Nucleus accumbens (tissue), 56 donors: ENCODE measurements around the gene CCR8.

Source experiments
- DNase-seq, 56 donors: peaks; one replicate each; lab custom pipeline; 2025; lab: John Stamatoyannopoulos, UW

CCR8 gene, protein sequence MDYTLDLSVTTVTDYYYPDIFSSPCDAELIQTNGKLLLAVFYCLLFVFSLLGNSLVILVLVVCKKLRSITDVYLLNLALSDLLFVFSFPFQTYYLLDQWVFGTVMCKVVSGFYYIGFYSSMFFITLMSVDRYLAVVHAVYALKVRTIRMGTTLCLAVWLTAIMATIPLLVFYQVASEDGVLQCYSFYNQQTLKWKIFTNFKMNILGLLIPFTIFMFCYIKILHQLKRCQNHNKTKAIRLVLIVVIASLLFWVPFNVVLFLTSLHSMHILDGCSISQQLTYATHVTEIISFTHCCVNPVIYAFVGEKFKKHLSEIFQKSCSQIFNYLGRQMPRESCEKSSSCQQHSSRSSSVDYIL

DNA sequence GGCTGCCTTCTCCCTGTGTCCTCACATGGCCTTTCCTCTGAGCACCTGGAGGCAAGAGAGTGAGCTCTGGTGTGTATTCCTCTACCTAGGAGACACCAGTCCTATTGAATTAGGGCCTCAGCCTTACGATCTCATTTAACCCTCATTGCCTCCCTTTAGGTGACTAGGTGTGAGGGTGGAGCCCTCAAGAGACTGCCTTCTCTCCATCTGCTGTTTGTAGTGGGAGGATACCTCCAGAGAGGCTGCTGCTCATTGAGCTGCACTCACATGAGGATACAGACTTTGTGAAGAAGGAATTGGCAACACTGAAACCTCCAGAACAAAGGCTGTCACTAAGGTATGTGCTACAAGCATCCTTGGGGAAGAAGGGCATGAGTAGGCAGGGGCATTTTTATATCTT, at the start of gene CCR8:
CCR8 (plus strand) TSS at position 217 of the 400 bp plus-strand sequence. CDS start 2,623 bp downstream, outside the sequence.
- no peak for DNase-seq

DNA sequence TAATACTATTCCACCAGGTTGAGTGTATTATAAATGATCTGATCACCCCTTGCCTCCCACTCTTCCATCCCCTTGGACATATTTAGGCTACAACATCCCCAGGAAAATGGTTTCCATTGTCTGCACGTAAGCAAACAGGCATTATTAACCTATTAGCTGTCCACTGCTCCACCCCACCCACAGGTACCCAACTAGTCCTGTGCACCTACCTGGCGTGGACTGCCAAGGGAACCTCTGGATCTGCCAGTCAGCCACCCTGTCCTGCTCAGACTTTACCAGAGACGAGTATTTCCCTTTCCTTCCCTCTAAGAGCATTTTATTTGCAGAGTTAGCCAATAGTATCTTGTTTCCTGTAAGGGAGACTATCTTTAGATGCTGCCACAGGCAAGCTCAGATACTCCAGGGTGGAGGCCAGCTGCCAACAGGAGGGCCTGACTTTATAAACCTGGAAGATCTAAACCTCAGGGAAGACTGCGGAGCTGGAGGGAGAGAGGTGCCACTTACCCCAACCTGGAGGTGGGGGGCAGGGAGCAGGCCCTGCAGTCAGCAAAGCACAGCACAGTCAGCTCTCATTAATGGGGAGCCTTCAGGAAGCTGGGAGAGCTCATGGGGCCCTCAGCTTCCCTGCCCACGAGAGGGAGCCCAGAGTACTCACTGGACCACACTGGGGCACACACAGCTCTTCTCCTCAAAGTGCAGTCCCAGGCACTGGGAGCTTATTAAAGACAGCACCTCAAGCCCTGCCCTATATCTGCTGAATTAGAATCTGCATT, 49.6 kb upstream of the CCR8 start, which contains the start of gene CX3CR1:
CX3CR1 (minus strand) TSS at position 292 of the 773 bp plus-strand sequence. CDS start 13,527 bp downstream, outside the sequence.
- peak in 1 of 56 donors; percentile 16 for DNase-seq

DNA sequence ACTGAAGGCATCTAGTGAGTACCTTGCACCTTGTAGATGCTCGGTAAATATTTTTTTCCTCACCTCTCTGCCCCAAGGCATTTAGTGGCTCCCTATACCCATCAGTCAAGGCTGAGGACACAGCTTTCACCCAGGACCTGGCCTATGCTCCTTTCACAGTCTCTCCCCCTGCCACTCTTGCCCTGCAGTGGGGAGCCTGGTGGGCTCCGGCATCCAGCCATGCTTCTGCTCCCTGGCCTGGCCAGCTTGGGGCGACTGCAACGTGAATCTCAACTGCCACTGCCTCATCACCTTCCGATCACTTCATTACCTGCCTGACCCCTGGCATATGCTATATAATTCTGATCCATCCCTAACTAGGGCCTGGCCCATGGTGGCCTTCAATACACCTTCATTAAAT, 48.9 kb upstream of the CCR8 start:
- DNase-seq = no peak

DNA sequence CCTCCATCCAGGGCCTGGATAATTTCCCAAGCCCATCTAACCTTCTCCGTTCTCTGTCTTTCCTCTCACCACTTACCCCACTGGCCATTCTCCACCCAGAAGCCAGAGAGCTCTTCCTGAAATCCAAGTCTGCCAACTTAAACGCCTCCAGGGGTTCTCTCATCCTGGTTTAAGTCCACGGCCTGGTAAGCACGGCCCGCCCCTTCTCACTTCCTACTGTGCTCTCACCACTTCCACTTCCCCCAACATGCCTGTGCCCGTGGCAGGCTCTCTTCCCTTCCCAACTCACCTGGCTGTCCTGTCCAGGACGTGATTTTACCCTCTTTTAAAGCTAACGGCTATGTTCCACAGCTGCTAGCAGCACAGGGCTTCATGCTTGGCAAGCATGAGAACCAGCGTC, 48.0 kb upstream of the CCR8 start:
- peak in 1 of 56 donors; percentile 10 for DNase-seq

DNA sequence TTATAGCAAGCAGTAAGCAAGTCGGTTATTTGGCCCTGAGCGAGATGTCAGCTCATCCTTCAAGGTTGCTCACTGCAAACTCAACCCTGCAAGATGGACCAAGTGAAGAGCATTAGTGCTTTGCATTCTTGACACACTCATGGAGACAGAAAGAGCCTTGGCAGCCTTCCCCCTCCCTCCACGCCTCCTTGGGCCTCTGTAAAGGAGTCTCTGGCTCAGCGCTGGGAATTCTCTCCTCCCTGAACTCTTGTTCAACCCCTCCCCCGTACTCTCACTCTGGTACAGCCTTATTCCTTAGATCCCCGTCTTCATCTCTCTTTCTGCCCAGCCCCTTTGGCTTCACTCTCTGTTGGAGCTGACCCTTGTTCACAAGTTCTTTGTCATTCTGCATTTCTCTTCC, 47.5 kb upstream of the CCR8 start:
- peak in 9 of 56 donors; percentile 9 to 44 (median 21) for DNase-seq

DNA sequence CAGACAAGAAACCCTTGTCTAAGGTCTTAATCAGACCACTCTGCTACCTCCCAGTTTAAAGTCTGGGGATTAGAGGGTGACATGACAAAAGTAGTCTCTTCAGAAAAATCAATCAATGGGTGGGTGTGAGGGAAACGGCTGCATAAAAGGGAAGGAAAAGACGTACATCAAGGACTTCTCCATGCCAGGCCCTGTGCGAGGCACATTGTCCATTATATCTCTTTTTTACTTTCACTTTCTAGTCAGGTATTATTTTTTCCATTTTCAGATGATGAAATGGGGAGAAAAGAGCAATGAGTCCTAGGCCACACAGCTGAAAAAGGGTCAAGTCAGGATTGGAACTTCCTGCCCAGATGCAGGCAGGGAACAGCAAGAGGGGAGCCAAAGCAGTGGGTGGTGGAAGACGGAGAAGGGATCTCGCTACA, 45.0 kb upstream of the CCR8 start:
- DNase-seq = no peak

DNA sequence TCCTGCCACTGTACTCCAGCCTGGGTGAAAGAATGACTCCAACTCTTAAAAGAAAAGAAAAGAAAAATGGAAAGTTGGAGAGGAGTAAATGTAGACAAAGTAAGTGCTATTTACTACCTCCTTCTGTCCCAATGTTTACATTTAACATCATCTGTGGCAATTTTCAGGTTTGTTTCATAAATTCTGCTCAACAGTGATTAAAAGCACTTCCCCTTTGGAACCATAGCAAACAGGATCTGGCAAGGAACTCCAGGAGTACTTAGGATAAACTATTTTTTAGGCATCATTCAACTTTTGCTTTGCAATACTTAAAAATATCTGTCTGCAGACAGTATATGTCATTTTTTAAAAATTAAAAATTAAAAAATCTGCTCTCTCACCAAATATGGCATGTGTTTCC, 44.2 kb upstream of the CCR8 start:
- no peak for DNase-seq

DNA sequence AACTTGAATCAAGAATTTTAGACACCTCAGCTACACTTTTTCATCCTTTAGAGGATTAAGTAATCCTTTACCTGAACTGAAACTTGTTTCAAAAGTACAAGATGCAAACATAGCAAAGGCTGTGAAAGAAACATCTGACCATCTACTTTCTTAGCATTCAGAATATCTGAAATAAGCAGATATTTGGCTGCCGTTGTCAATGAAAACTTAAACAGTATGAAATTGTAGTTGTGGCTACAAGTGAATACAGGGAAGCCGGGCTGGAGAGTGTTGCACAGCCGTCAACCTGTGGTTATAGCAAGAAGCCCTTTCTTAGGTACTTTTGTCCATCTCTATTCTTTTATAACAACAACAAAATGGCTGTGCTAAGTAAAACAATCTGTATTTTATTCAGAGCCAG, 42.7 kb upstream of the CCR8 start:
- DNase-seq = no peak

DNA sequence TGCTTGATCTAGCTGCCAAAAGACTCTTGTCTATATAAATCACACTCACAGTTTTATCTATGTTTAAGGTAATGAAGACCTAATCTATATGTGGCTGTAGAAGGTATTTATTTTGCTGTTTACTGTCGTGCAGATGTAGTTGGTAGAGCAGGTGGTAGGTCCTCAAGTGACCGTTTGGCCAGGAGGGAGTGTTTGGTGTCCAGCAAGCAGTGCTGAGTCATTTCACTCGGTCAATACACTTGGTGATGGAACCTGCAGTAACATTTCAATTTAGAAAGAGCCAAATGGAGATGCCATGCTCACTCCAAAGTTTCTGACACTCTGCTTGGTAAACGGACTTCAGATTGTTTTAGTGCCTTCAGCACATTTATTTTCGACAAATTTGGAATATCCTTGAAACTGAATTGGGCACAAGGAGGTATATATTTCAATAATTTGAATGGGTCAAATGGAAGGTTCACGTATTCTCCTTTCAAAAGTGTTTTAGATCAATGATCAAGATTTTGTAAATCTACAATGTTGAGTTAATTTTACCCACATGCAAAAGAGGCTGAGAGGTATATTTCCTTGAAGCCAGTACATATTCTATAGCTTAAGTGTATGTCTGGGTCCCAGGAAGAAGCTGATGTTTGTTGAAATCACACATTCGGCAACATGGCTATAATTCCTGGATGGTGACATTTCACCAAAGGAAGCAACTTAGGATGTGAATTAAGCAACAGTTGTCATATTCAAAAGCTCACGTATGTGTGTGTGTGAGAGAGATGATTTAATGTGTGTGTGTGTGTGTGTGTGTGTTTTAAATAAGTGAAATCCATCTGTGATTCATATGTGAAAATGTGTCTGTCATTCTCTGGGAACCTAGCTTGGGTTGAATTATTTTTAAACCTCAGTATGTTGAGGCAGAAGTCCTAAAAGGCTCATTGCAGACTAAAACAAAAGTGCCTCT, 42.0 kb upstream of the CCR8 start:
- no peak for DNase-seq

DNA sequence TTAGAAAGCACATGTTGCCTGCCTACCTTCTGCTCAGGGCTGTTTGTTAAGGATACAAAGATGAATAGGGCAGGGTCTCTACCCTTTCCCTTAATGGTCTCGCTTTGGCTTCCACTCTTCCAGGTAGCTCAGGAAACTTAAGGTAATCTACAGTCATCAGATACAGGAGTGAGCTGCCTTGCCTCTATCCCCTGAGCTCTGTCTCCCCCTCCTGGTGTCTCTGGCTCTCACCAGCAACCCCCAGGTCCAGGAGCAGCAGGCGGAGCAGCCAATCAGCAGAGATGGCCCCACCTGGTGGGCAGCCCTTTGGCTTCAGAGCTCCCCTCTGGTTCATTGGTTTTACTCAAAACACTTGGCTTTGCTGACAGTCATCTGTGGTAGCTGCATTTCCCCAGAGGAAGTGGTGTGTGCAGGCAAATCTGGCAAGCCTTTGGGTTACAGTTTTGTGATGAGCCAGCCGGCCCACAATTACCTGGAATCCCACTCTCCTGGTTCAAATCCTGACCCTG, 41.2 kb upstream of the CCR8 start:
- DNase-seq = peak in 53 of 56 donors; percentile 8 to 88 (median 61)

DNA sequence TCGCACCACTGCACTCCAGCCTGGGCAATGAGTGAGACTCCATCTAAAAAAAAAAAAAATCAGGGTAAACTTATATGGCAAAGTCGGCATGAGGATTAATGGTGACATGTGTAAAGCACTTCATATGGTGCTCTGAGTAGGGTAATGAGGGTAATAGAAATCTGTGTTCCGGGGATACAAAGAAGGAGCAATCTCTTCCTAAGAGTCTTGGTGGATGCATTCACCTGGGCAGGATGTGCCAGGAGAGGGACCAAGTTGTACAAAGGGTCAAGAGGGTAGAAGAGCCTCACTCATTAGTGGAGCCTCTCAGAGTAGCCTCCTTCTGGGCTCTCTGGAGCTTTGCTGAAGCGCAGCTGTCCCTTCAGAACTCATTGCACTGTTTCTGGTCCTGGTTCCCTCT, 40.4 kb upstream of the CCR8 start:
- DNase-seq = no peak

DNA sequence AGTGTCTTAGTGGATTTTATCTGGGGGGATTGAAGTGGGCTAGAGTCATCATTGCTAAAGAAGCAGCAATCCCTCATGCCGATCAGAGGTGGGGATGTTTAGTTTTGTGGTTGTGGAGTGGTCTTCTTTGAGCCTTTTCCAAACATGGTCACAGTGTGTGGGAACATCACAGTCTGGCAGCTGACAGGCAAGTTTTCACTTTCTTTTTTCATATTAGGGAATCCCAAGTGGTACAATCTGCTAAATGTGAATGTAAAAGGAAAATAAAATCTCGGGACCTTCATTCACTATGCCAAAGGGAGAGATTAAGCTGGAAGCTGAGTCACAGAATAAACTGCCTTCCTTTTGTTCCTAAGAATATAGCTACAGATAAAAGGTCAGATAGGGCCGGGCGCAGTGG, 39.3 kb upstream of the CCR8 start:
- no peak for DNase-seq

DNA sequence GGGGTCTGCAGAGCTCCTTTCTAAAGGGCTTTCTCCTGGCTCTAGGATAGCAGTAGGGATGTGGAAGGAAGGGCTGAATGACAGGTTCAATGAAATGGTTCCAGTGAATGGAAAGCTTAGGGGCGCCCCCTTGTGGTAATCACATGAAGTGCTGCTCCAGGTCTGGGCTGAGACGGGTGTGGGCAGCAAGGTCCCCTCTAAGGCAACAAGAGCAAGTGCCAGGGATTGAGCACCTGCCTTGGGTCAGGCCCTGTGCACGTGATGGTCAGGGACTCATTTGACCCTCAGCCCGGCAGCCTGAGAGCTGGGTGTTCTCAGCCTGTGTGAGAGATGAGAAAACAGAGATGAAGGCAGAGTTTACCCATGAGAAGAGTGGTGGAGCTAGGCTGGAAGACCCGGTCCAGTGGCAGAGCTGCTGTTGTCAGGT, 37.6 kb upstream of the CCR8 start:
- DNase-seq = peak in 42 of 56 donors; percentile 5 to 82 (median 34)

DNA sequence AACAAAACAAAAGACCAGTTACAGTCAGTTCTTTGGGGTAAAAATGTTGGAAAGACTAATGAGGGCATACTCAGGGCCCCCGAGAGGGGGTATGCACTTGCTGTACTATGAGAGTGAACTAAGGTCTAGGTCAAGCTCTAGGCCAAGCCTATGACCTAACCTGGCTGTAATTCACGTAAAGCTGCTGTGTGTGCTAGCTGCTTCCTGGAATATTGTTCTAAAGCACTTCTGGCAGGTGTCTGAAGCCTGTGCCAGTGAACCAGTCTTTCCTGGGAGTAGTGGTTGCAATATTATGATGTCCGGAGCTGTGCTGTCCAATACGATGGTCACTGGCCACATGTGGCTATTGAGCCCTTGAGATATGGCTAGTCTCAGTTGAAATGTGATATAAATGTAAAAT, 36.5 kb upstream of the CCR8 start:
- DNase-seq = no peak

DNA sequence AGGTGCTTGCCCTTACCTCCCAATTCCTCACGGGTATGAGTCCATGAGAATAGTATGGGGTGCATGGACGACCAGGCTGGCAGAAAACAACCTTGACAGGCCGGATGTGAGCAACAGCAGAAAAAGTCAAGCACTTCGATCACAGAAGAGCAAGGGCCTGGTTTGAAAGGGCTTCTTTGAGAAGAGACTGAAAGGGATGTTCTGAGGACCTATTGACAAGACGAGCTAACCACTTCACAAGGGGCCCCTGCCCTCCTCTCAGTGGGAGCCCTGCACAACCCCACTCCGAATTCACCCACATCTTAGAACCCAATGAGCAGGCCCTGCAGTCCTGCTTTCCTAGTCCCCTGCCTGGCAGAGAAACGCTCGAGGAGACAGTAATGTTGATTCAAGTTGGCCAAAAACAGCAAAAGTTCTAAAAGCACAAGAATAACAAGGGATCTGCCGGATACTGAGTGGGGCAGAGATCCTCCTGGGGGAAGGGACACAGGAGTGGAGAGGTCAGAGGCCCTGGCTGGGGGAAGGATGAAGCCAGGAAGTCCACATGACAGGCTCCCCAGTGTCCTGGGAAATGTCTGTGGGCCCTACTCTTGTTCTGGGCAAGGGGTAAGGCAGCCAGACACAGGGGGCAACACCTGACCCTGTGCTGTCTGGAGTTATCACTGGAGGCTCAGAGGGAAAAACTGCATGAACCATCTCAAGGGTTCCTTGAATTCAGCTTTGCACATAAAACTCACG, 34.9 kb upstream of the CCR8 start:
- DNase-seq = no peak

DNA sequence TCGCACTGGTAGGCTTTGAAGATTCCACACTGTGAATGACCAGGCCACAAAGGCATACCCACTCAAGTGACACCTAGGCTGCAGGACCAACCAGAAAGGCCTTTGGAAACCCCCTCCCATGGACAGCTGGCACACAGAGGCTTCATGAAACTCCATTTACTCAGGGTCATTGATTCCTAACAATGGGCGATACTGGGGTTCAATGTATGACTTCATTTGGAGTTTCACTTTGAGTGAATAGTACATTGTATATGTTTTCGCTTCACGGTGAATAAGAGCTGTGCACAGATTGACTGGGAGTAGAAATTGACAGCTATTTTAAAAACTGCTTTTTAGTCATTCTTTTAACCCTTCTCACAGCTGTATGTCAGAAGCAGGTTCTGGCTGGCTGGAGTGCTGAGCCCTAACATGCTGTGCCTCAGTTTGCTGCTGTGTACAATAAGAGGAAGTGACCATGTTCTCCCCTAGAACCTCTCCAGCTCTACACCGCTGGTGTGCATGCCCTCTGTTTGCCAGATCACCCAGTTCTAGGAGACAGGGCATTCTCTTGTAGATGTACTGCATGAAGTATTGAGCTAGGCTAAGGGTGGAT, 34.2 kb upstream of the CCR8 start:
- DNase-seq = no peak

DNA sequence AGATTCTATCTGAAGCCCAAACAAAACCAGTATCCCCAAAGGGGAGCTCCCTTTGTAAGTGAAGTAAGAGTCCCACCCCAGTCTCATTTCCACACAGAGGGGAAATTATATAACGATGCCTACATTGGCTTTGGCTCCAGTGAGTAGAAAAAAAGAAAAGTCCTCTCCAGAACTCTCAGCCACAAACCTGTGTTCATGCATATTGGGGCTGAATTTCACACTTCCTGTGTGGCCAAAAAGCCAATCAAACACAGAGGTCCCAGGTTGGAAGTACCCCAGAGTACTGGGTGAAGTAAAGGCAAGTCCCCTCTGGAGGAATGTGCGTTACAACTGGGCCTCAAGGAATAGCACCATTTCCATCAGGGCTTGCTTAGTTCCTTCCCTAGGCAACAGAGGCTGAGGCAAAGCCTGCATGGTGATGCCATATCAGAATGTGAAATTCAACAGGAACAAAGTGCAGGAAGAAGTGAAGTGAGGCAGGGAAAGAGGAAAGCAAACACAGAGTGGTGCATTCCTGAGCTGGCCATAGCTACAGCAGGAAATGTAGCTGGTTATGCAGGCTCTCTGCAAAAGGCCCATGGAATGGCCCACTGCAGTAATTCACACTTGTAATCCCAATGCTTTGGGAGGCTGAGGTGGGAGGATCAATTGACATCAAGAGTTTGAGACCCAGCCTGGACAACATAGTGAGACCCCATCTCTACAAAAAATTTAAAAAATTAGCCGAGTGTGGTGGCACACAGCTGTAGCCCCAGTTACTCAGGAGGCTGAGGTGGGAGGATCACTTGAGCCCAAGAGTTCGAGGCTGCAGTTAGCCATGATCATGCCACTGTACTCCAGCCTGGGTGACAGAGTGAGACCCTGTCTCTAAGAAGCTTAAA, 33.1 kb upstream of the CCR8 start:
- no peak for DNase-seq

DNA sequence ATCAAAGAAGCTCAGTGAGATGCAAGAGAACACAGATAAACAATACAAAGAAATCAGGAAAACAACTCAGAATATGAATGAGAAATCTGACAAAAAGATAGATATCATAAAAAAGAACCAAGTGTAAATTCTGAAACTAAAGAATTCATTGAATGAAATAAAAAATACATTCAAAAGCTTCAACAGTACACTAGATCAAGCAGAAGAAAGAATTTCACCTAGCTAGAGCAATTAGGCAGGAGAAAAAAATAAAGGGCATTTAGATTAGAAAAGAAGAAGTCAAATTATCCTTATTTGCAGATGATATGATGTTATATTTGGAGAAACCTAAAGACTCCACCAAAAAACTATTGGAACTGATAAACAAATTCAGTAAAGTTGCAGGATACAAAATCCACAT, 30.2 kb upstream of the CCR8 start:
- DNase-seq = no peak
